Calu3 (cell line): ENCODE data around the gene LGI4. TPM values are rescaled to one million over a fixed set of nuclear protein-coding genes. Genes with fewer than 3 reads are reported as not detected.

Experiments used
- BruUV-seq: library from RNA; stranded (reverse); fragments of 400-500 nt; replicated peaks from 2 replicates; lab custom pipeline; 2021; lab: Mats Ljungman, UMichigan
- CTCF ChIA-PET: fragments of 300-600 bp; sonication (Branson Sonifier 250); formaldehyde crosslinking; loops from one replicate; lab custom pipeline; 2022; ENCODE audit warnings: antibody characterized with exemption; lab: Charles Lee
- DNase-seq: peaks from one replicate; pipeline ENCODE4 v3.0.0; 2022
- H3K27ac Mint-ChIP-seq: one replicate; pipeline ENCODE4 v1.8.0; 2022; ENCODE audit warnings: mixed read lengths; ENCODE audit not compliant: unreplicated experiment
- H3K27me3 Mint-ChIP-seq: one replicate; pipeline ENCODE4 v1.8.0; 2022; ENCODE audit warnings: mixed read lengths; ENCODE audit not compliant: unreplicated experiment
- H3K36me3 Mint-ChIP-seq: one replicate; pipeline ENCODE4 v1.8.0; 2022; ENCODE audit warnings: mild to moderate bottlenecking, moderate library complexity, mixed read lengths; ENCODE audit not compliant: insufficient read depth, unreplicated experiment
- H3K4me1 Mint-ChIP-seq: one replicate; pipeline ENCODE4 v1.8.0; 2022; ENCODE audit warnings: mild to moderate bottlenecking, low read depth, mixed read lengths; ENCODE audit not compliant: unreplicated experiment
- H3K4me3 Mint-ChIP-seq: one replicate; pipeline ENCODE4 v1.8.0; 2022; ENCODE audit warnings: mild to moderate bottlenecking, low read depth, moderate library complexity, mixed read lengths; ENCODE audit not compliant: unreplicated experiment
- H3K9me3 Mint-ChIP-seq: one replicate; pipeline ENCODE4 v1.8.0; 2022; ENCODE audit warnings: low read depth, mixed read lengths; ENCODE audit not compliant: unreplicated experiment
- CTCF ChIP-seq: fragments of 200-600 bp; IDR thresholded peaks from one replicate; pipeline ENCODE4 v1.8.0; 2022; ENCODE audit warnings: antibody characterized with exemption; ENCODE audit not compliant: unreplicated experiment
- intact Hi-C: fragments of 100-400 bp; cut with micrococcal nuclease; formaldehyde crosslinking; loops from one replicate; pipeline ENCODE4 v1.10.0; 2022; ENCODE audit not compliant: unreplicated experiment
- total RNA-seq: library from RNA; stranded (reverse); gene quantifications from 2 replicates; pipeline ENCODE4 v1.2.3, GENCODE V29; 2022

The LGI4 gene
- total RNA-seq, 1 experiment from 2014 or later, result 0.68 TPM

GRCh38 chr19:35087393-35087792 is 47.5 kb downstream of the LGI4 start:
- CTCF ChIA-PET, result interaction anchor here (1.2 kb wide), 1 partner anchor 29 kb away, joined by 3 read pairs; the partner anchor contains the start of gene FXYD3
- Mint-ChIP-seq H3K27ac (no peak overlapping the region), H3K4me3 (no peak overlapping the region), H3K36me3 (peaks cover 9% of the 10 kb centered on the region), H3K4me1 (peaks cover 27% of the 10 kb centered on the region), H3K9me3 (no peaks in the 10 kb centered on the region), H3K27me3 (no peaks in the 10 kb centered on the region)
- intact Hi-C loops, result no loop called here
- no TSS peak for BruUV-seq
- no peak for TF ChIP-seq CTCF
- no peak for DNase-seq

- H3K27me3 Mint-ChIP-seq, result no peaks in the 10 kb centered on the region
- intact Hi-C loops, result no loop called here
- no peak for DNase-seq
- H3K27ac Mint-ChIP-seq, result no peak overlapping the region
- no peak for TF ChIP-seq CTCF
- H3K4me1 Mint-ChIP-seq, result peaks cover 23% of the 10 kb centered on the region
- H3K9me3 Mint-ChIP-seq, result no peaks in the 10 kb centered on the region
- no TSS peak for BruUV-seq
- H3K4me3 Mint-ChIP-seq, result no peak overlapping the region
- CTCF ChIA-PET, result interaction anchor here (1.2 kb wide), 1 partner anchor 30 kb away, joined by 3 read pairs; the partner anchor contains the start of gene FXYD3
- H3K36me3 Mint-ChIP-seq, result peaks cover 9% of the 10 kb centered on the region
Measured at GRCh38 chr19:35086455-35086854, 48.4 kb downstream of the LGI4 start.

- peaks cover 23% of the 10 kb centered on the region for H3K4me1 Mint-ChIP-seq
- no peaks in the 10 kb centered on the region for H3K9me3 Mint-ChIP-seq
- no peaks in the 10 kb centered on the region for H3K27me3 Mint-ChIP-seq
- no peak for DNase-seq
- intact Hi-C loops, result no loop called here
- H3K4me3 Mint-ChIP-seq, result no peak overlapping the region
- CTCF ChIA-PET, result no interaction called here
- BruUV-seq, result no TSS peak
- peaks cover 9% of the 10 kb centered on the region for H3K36me3 Mint-ChIP-seq
- no peak for TF ChIP-seq CTCF
- no peak overlapping the region for H3K27ac Mint-ChIP-seq
Measured at GRCh38 chr19:35085947-35086346, 48.9 kb downstream of the LGI4 start.

GRCh38 chr19:35084509-35084762 is 50.4 kb downstream of the LGI4 start:
- H3K4me1 Mint-ChIP-seq, result peaks cover 17% of the 10 kb centered on the region
- intact Hi-C loops, result no loop called here
- no peak overlapping the region for H3K27ac Mint-ChIP-seq

More at GRCh38 chr19:35084509-35084762, 50.4 kb downstream of the LGI4 start:
- DNase-seq, result no peak
- Mint-ChIP-seq H3K36me3 (no peaks in the 10 kb centered on the region), H3K27me3 (peaks cover 4% of the 10 kb centered on the region), H3K9me3 (no peaks in the 10 kb centered on the region), H3K4me3 (no peak overlapping the region)
- BruUV-seq, result no TSS peak
- no peak for TF ChIP-seq CTCF
- CTCF ChIA-PET, result interaction anchor here (0.7 kb wide), 1 partner anchor 16 kb away, joined by 3 read pairs; no protein-coding TSS in a partner anchor
